IMR-90 (cell line): ENCODE data around the gene CRYAA. TPM values are rescaled to one million over a fixed set of nuclear protein-coding genes. Genes with fewer than 3 reads are reported as not detected.

ENCODE experiments used
- ATAC-seq: fragments of 200-7000 bp; cut with Tn5 transposase; 2 replicates; pipeline ENCODE4 v1.9.1; 2020; ENCODE audit warnings: low read depth, mild to moderate bottlenecking, moderate library complexity
- BruUV-seq: library from RNA; stranded (reverse); fragments of 400-500 nt; replicated peaks from 2 replicates; lab custom pipeline; 2021; lab: Mats Ljungman, UMichigan
- CTCF ChIA-PET: fragments of 300-600 bp; formaldehyde crosslinking; extraction: SDS; loops from one replicate; lab custom pipeline; 2021; ENCODE audit warnings: antibody characterized with exemption; lab: Yijun Ruan, JAX
- POLR2A ChIA-PET: fragments of 300-600 bp; sonication (Branson Sonifier 250); formaldehyde crosslinking; loops from one replicate; lab custom pipeline; 2022; ENCODE audit warnings: antibody characterized with exemption; ENCODE audit not compliant: unreplicated experiment; lab: Charles Lee
- DNase-seq: peaks from one replicate; pipeline ENCODE4 v3.0.0; 2013
- H2AFZ ChIP-seq: replicated peaks from 2 replicates; pipeline ENCODE3; 2013; ENCODE audit warnings: low read length, mild to moderate bottlenecking; ENCODE audit not compliant: poor library complexity
- H2AK5ac ChIP-seq: 2 replicates; pipeline ENCODE4 v1.6.1; 2013; ENCODE audit warnings: low read depth, low read length, inconsistent platforms
- H2AK9ac ChIP-seq: replicated peaks from 2 replicates; pipeline ENCODE3; 2013; ENCODE audit warnings: mild to moderate bottlenecking, low read depth, low read length, moderate library complexity; ENCODE audit not compliant: poor library complexity
- H2BK120ac ChIP-seq: 2 replicates; pipeline ENCODE4 v1.6.1; 2013; ENCODE audit warnings: low read depth, low read length, inconsistent platforms
- H2BK15ac ChIP-seq: 3 replicates; pipeline ENCODE4 v1.6.1; 2013; ENCODE audit warnings: low read depth, low read length, inconsistent platforms
- H2BK20ac ChIP-seq: 2 replicates; pipeline ENCODE4 v1.6.1; 2013; ENCODE audit warnings: low read depth, mild to moderate bottlenecking, inconsistent platforms, low read length, moderate library complexity
- H2BK5ac ChIP-seq: 2 replicates; pipeline ENCODE4 v1.6.1; 2013; ENCODE audit warnings: mild to moderate bottlenecking, low read depth, low read length, inconsistent platforms; ENCODE audit not compliant: poor library complexity, severe bottlenecking
- H3K14ac ChIP-seq: replicated peaks from 2 replicates; pipeline ENCODE4 v1.6.1; 2013; ENCODE audit warnings: low read depth, low read length, inconsistent platforms
- H3K18ac ChIP-seq: 2 replicates; pipeline ENCODE4 v1.6.1; 2013; ENCODE audit warnings: low read depth, low read length, control low read depth
- H3K23ac ChIP-seq: 2 replicates; pipeline ENCODE4 v1.6.1; 2013; ENCODE audit warnings: low read depth, low read length, inconsistent platforms
- H3K27ac ChIP-seq: 2 replicates; pipeline ENCODE4 v1.5.1; 2013; ENCODE audit warnings: mild to moderate bottlenecking, control low read depth, low read length; ENCODE audit not compliant: insufficient read depth
- H3K27me3 ChIP-seq: 2 replicates; pipeline ENCODE4 v1.6.1; 2013; ENCODE audit warnings: low read length; ENCODE audit not compliant: control insufficient read depth, insufficient read depth
- H3K36me3 ChIP-seq: 2 replicates; pipeline ENCODE4 v1.6.1; 2013; ENCODE audit warnings: low read length, mixed read lengths; ENCODE audit not compliant: control insufficient read depth, insufficient read depth
- H3K4ac ChIP-seq: 2 replicates; pipeline ENCODE4 v1.6.1; 2013; ENCODE audit warnings: low read depth, low read length, inconsistent platforms
- H3K4me1 ChIP-seq: 2 replicates; pipeline ENCODE4 v1.6.1; 2013; ENCODE audit warnings: low read length, mixed read lengths; ENCODE audit not compliant: control insufficient read depth, insufficient read depth
- H3K4me2 ChIP-seq: 2 replicates; pipeline ENCODE4 v1.6.1; 2013; ENCODE audit warnings: low read depth, mild to moderate bottlenecking, control low read depth, low read length, moderate library complexity
- H3K4me3 ChIP-seq: 2 replicates; pipeline ENCODE4 v1.5.1; 2013; ENCODE audit warnings: low read depth, mild to moderate bottlenecking, control low read depth, low read length, moderate library complexity; ENCODE audit not compliant: insufficient read depth
- H3K56ac ChIP-seq: 2 replicates; pipeline ENCODE4 v1.6.1; 2013; ENCODE audit warnings: low read length, inconsistent platforms; ENCODE audit not compliant: insufficient read depth; ENCODE audit errors: extremely low read depth
- H3K79me1 ChIP-seq, 2 experiments: 2 replicates each; pipeline ENCODE4 v1.6.1; 2013; ENCODE audit warnings: low read length in 2 of 2, inconsistent platforms in 1 of 2, low read depth in 1 of 2
- H3K9ac ChIP-seq: 2 replicates; pipeline ENCODE4 v1.6.1; 2013; ENCODE audit warnings: low read depth, low read length, control low read depth
- H3K9me1 ChIP-seq: 2 replicates; pipeline ENCODE4 v1.6.1; 2013; ENCODE audit warnings: low read length, inconsistent platforms; ENCODE audit not compliant: insufficient read depth
- H3K9me3 ChIP-seq: 2 replicates; pipeline ENCODE4 v1.6.1; 2013; ENCODE audit warnings: low read length; ENCODE audit not compliant: control insufficient read depth, insufficient read depth
- H4K20me1 ChIP-seq: 2 replicates; pipeline ENCODE4 v1.6.1; 2013; ENCODE audit warnings: low read length, inconsistent platforms; ENCODE audit not compliant: insufficient read depth
- H4K5ac ChIP-seq: 2 replicates; pipeline ENCODE4 v1.6.1; 2013; ENCODE audit warnings: mild to moderate bottlenecking, low read depth, low read length, control low read depth
- H4K8ac ChIP-seq, 2 experiments: 2 replicates each; pipeline ENCODE4 v1.6.1; 2013; ENCODE audit warnings: low read depth in 2 of 2, low read length in 2 of 2, control low read depth in 1 of 2, inconsistent platforms in 1 of 2
- H4K91ac ChIP-seq: 2 replicates; pipeline ENCODE4 v1.6.1; 2013; ENCODE audit warnings: low read depth, low read length, inconsistent platforms; ENCODE audit not compliant: insufficient read depth
- CHD1 ChIP-seq: IDR thresholded peaks from 2 replicates; pipeline ENCODE4 v1.6.1; 2012; ENCODE audit warnings: low read depth, low read length, improper control_type of control experiment
- MAFK ChIP-seq: IDR thresholded peaks from 2 replicates; pipeline ENCODE4 v1.6.1; 2012; ENCODE audit warnings: low read depth, low read length, improper control_type of control experiment
- MAZ ChIP-seq: IDR thresholded peaks from 2 replicates; pipeline ENCODE4 v1.6.1; 2012; ENCODE audit warnings: low read depth, mild to moderate bottlenecking, low read length, improper control_type of control experiment, moderate library complexity, borderline replicate concordance
- MXI1 ChIP-seq: IDR thresholded peaks from 2 replicates; pipeline ENCODE4 v1.6.1; 2012; ENCODE audit warnings: low read depth, mild to moderate bottlenecking, low read length, moderate library complexity, borderline replicate concordance
- NFE2L2 ChIP-seq: fragments of 150-350 bp; IDR thresholded peaks from 2 replicates; pipeline ENCODE4 v1.6.1; 2016; ENCODE audit warnings: low read depth, mild to moderate bottlenecking, low read length
- POLR2A ChIP-seq: IDR thresholded peaks from 2 replicates; pipeline ENCODE4 v1.6.1; 2012; ENCODE audit warnings: mild to moderate bottlenecking, low read depth, low read length
- RCOR1 ChIP-seq: IDR thresholded peaks from 2 replicates; pipeline ENCODE4 v1.6.1; 2012; ENCODE audit warnings: mild to moderate bottlenecking, low read length, improper control_type of control experiment; ENCODE audit not compliant: insufficient replicate concordance
- RFX5 ChIP-seq: IDR thresholded peaks from 2 replicates; pipeline ENCODE4 v1.8.0; 2012; ENCODE audit warnings: low read depth, mild to moderate bottlenecking, low read length, moderate library complexity
- SMC3 ChIP-seq: fragments of 150-350 bp; IDR thresholded peaks from 2 replicates; pipeline ENCODE4 v1.6.1; 2016; ENCODE audit warnings: low read depth, mild to moderate bottlenecking, antibody characterized with exemption, low read length, moderate library complexity
- WGBS, 2 experiments: methylation state at CpG; one replicate each; pipeline versions ENCODE4 v1.1.5 to v1.1.7; 2013; ENCODE audit warnings: missing lambda C conversion rate in 2 of 2; ENCODE audit not compliant: insufficient read length in 1 of 2; ENCODE audit errors: extremely low coverage in 2 of 2; 5-methylcytosine and 5-hydroxymethylcytosine counted together
- dilution Hi-C: fragments of 300-500 bp; cut with HindIII; formaldehyde crosslinking; loops from one replicate; pipeline ENCODE4 v1.14.3; 2018; ENCODE audit warnings: low sequenced_read_pairs; ENCODE audit not compliant: unreplicated experiment
- in situ Hi-C: fragments of 300-500 bp; cut with MboI; formaldehyde crosslinking; loops from 3 replicates; pipeline ENCODE4 v1.14.3; 2019; ENCODE audit warnings: low sequenced_read_pairs, inconsistent platforms, mixed read lengths
- intact Hi-C: fragments of 100-400 bp; cut with micrococcal nuclease; formaldehyde crosslinking; loops from 2 replicates; pipeline ENCODE4 v1.10.0; 2022
- polyA plus RNA-seq, 3 experiments: library from polyadenylated mRNA; depleted of rRNA; stranded (reverse); fragments of >200 nt; gene quantifications; 2 replicates each; pipeline ENCODE4 v1.2.3, GENCODE V29; 2012; ENCODE audit warnings: low replicate concordance in 1 of 3
- total RNA-seq: library from RNA; depleted of rRNA; stranded (reverse); fragments of >200 nt; gene quantifications from 2 replicates; pipeline ENCODE4 v1.2.3, GENCODE V29; 2012
- TF ChIP-seq, protein P1 (sequence below): fragments of 150-350 bp; IDR thresholded peaks from 2 replicates; pipeline ENCODE4 v1.6.1; 2016; ENCODE audit warnings: low read depth, mild to moderate bottlenecking, low read length, moderate library complexity, borderline replicate concordance
- TF ChIP-seq, protein P2 (sequence below): conservative IDR thresholded peaks from 2 replicates; pipeline ENCODE4 v1.5.1; 2012; ENCODE audit warnings: mild to moderate bottlenecking, low read depth, low read length, improper control_type of control experiment
- TF ChIP-seq, protein P3 (sequence below): fragments of 150-350 bp; IDR thresholded peaks from 2 replicates; pipeline ENCODE4 v1.6.1; 2017; ENCODE audit warnings: mild to moderate bottlenecking, antibody characterized with exemption, low read length, low read depth

The CRYAA gene
- total and polyA plus RNA-seq, 2 of the 4 experiments (the other 2 are of a cell fraction) = not detected

DNA sequence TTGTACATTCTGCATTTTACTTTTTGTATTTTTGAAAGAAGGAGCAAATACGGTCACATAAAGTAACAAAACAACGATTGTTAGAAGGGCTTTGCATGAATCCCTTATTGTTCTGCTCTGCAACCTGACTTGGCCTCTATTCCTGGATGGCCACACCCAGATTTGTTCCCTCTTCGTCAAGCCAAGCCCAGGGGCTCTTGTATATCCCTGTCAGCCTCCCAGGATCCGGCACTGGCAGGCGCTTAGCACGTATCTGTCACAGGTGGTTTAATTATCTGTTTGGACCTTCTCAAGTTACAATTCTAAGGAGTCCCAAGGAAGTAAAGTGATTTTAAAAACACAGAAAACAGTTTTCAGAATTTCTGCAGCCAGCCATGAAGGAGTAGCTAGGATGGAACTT, 28.0 kb downstream of the CRYAA start:
- no peak overlapping the region for H3K4me3 ChIP-seq
- H2AK5ac ChIP-seq = no peak overlapping the region
- no peak overlapping the region for H3K56ac ChIP-seq
- no peak overlapping the region for H2BK15ac ChIP-seq
- peaks cover 12% of the 10 kb centered on the region for H3K9me3 ChIP-seq
- H3K27ac ChIP-seq = no peak overlapping the region
- no peaks in the 10 kb centered on the region for H3K36me3 ChIP-seq
- WGBS, 2 experiments = 85% methylated on average over 2 of the region's 6 CpGs; no CpG with 5 or more reads in 1 of the 2 experiments
- H3K14ac ChIP-seq = no peak overlapping the region
- no peak overlapping the region for H3K4me2 ChIP-seq
- H4K5ac ChIP-seq = no peak overlapping the region
- no peak overlapping the region for H2BK120ac ChIP-seq
- no peak overlapping the region for H3K4ac ChIP-seq
- no peak overlapping the region for H4K91ac ChIP-seq
- DNase-seq (no peak), ATAC-seq (no peak)
- peaks cover 16% of the 10 kb centered on the region for H3K27me3 ChIP-seq
- CTCF ChIA-PET = no interaction called here
- H2AFZ ChIP-seq = no peak overlapping the region
- peaks cover 2% of the 10 kb centered on the region; the same call in 1 of the 2 replicates for H3K4me1 ChIP-seq
- H2BK20ac ChIP-seq = no peak overlapping the region
- no peak overlapping the region for H2BK5ac ChIP-seq
- TF ChIP-seq, protein P1, sequence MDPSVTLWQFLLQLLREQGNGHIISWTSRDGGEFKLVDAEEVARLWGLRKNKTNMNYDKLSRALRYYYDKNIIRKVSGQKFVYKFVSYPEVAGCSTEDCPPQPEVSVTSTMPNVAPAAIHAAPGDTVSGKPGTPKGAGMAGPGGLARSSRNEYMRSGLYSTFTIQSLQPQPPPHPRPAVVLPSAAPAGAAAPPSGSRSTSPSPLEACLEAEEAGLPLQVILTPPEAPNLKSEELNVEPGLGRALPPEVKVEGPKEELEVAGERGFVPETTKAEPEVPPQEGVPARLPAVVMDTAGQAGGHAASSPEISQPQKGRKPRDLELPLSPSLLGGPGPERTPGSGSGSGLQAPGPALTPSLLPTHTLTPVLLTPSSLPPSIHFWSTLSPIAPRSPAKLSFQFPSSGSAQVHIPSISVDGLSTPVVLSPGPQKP = no peak
- TF ChIP-seq, protein P2, sequence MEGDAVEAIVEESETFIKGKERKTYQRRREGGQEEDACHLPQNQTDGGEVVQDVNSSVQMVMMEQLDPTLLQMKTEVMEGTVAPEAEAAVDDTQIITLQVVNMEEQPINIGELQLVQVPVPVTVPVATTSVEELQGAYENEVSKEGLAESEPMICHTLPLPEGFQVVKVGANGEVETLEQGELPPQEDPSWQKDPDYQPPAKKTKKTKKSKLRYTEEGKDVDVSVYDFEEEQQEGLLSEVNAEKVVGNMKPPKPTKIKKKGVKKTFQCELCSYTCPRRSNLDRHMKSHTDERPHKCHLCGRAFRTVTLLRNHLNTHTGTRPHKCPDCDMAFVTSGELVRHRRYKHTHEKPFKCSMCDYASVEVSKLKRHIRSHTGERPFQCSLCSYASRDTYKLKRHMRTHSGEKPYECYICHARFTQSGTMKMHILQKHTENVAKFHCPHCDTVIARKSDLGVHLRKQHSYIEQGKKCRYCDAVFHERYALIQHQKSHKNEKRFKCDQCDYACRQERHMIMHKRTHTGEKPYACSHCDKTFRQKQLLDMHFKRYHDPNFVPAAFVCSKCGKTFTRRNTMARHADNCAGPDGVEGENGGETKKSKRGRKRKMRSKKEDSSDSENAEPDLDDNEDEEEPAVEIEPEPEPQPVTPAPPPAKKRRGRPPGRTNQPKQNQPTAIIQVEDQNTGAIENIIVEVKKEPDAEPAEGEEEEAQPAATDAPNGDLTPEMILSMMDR = no peak
- no peak for TF ChIP-seq RCOR1
- TF ChIP-seq, protein P3, sequence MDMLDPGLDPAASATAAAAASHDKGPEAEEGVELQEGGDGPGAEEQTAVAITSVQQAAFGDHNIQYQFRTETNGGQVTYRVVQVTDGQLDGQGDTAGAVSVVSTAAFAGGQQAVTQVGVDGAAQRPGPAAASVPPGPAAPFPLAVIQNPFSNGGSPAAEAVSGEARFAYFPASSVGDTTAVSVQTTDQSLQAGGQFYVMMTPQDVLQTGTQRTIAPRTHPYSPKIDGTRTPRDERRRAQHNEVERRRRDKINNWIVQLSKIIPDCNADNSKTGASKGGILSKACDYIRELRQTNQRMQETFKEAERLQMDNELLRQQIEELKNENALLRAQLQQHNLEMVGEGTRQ = no peak
- TF ChIP-seq MAFK = no peak
- no peak for TF ChIP-seq MAZ
- no peak for TF ChIP-seq SMC3
- no peak for TF ChIP-seq CHD1
- TF ChIP-seq RFX5 = no peak
- no peak for TF ChIP-seq MXI1
- no peak for TF ChIP-seq NFE2L2
- no peak for TF ChIP-seq POLR2A
- no peaks in the 10 kb centered on the region for H4K20me1 ChIP-seq
- H4K8ac ChIP-seq = no peak overlapping the region
- H3K79me1 ChIP-seq = no peaks in the 10 kb centered on the region
- H3K9ac ChIP-seq = no peak overlapping the region
- H3K18ac ChIP-seq = no peak overlapping the region
- POLR2A ChIA-PET = no interaction called here
- intact Hi-C loops = no loop called here
- H2AK9ac ChIP-seq = no peak overlapping the region
- H3K23ac ChIP-seq = no peak overlapping the region
- dilution Hi-C loops = no loop called here
- H3K9me1 ChIP-seq = peaks cover 3% of the 10 kb centered on the region; the same call in 1 of the 2 replicates
- no TSS peak for BruUV-seq
- in situ Hi-C loops = no loop called here
